HG02884 (cell line): ENCODE measurements around the gene ARSG.

Source experiments
- ATAC-seq: cut with Tn5 transposase; IDR thresholded peaks from one replicate; pipeline ENCODE4 v1.9.1; 2021; ENCODE audit warnings: mild to moderate bottlenecking, moderate library complexity; ENCODE audit not compliant: unreplicated experiment

Gene ARSG

DNA sequence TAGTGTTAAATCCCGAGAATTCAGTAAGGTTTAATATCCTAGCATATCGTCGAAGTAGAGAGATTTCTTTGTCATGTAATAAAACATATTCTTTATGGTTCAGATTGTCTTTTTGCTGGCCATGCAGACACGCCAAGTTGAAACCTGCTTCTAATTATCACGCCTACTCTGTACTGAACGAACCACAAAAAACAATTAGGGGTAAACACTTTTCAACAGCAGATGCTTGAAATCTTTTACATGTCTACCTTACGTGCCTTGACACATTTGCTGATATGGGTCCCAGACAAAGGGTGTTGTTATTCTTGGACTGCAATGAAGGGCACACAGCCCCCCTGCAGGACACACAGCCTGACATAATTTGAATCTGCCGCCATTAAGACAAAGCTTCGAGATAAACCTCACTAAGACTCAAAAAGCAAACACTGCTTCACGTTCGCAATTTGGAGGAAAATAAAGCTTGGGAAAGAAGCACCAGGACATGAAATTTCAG, 152.7 kb downstream of the ARSG start:
- ATAC-seq: no peak

DNA sequence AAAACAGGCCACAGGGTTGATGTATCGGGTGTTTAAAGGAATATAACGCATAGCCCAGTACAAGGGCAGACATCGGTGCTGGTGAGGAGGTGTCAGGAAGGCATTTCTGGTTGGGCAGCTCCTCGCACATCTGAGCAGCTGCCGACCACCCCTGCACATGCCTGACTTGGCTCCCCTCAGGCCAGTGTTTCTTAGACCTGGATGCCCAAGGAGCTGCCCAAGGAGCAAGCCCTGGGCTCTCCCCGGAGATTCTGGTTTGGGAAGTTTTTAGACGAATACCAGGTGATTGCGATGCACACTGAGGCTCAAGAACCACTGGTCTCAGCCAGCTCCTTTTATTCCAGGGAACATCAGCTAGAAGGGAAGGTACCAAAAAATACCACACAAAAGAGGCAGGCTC, 154.4 kb downstream of the ARSG start:
- ATAC-seq: no peak

DNA sequence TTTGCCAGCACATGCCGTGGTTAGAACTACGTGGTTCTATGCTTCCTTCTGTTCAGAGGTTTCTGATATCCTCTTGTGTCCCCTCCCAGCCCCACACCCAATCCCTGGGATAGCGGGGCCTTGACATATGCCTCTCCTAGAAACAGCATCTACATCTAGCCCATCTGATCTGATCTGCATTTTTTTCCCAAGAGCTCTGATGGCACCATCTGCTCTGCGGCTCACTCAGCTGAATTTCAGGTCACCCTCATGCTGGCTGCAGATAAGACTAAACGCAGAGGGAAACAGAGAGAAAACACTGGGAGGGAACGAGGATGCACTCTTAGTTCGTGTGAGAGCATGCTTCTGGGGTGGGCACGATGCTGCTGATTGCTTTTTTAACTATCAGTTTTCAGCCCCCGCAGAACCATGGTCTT, 155.3 kb downstream of the ARSG start:
- ATAC-seq: no peak

DNA sequence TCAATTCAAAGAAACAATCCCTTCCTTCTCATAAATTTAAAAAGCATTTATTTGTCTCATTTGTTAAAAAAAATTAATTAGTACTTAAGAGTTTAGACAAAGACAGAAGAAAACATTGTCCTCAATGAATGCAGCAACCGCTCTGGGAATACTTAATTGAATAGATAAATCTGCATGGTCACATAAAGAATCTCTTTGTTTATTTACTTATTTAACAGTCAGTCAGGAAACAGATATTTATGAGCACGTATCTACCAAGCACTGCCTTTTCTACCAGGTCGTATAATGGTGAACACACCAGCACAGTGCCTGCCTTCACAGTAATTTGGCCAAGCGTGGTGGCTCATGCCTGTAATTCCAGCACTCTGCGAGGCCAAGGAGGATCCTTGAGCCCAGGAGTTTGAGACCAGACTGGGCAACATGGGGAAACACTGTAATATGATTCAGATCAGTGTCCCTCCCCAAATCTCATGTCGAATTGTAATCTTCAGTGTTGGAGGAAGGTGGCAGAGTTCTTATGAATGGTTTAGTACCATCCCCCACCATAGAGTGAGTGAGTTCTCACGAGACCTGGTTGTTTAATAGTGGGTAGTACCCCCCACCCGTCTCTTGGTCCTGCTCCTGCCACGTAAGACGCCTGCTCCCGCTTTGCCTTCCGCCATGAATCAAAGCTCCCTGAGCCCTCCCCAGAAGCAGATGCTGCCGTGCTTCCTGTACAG, 157.9 kb downstream of the ARSG start:
- ATAC-seq: no peak

DNA sequence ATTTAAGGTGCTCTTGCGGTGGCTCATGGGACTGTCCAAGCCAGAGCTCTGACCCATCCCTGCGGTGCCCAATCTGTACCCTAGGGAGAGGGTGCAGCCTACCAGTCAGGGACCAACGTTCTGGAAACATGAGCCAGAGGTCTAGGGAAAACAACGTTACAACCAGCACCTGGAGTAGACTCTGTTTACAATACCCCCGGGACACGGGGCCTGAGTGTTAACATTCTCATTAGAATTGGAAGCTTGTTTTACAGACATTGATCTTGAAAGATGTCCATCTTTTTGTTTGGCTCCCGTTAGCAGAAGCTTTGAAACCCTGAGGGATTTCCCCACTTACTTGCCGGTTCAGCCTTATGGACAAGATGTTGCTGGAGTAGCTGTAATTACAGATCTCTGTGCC, 159.1 kb downstream of the ARSG start:
- ATAC-seq: no peak

DNA sequence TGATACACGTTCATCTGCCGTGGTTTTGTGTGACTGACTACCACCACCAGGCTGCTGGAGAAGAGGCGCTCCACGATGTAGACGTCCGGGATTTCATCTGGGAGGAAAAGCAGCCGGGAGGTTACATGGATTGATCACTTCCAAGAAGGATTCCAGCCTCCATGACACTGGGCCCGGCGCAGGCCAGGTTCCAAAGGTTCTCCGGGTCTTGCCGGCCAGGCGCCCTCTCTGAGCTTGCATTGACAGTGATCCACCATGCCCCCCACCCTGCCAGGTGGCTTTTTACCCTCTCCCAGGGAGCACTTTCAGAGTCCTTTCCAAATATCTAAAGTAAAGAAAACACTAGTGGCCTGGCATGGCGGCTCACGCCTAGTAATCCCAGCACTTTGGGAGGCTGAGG, 159.5 kb downstream of the ARSG start:
- ATAC-seq: no peak

DNA sequence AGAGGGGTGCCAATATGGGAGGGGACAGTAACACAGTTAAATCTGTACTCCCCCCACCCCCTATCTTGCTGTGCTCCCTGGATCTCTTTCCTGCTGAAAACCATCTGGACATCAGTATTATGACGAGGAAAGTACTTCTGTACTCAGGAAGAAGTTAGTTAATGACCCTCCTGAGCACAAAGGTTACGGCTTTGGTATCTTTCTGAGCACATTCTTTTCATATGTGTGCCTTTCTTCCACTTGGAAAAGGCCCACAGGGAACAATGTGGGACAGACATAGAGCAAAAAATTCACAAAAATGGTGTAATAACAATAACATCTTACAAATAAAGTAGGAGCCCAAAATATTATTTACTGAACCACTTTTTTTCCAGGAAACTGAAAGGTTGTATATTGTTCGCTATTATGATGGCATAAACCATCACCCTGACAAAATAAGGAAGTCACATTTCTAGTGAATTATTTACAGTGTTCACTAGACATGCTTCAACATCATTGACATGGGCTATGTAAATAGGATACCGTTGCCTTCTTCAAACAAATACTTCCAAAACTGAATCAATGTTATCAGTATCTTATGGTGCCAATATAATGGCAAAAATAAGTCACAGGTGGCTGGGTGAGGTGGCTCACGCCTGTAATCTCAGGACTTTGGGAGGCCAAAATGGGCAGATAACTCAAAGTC, 160.5 kb downstream of the ARSG start:
- ATAC-seq: no peak

DNA sequence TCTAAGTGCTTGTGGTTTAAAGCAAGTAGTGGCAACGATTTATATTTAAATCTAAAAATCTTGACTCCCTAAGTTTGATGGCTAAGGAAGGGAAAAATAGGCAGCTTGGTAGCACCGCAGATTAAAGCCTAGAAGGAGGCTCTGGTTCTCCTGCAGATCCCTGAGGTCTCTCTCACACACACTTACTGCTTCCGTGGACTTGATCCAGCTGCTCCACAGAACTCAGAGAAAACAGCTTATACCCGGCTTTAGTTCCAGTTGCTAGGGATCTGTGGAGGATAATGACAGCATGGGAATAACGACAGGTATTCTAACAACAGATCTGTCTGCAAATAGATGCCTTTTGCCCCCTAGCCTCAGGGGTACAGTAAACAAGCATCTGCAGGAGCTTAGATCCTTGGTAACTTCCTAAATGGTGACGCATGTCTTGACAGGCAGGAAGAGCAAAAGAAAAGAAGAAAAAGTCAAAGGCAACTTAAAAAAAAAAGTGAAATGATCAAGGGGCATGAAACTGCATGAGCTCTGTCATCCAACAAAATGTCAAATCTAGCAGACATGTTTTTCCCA, 161.5 kb downstream of the ARSG start:
- no peak for ATAC-seq

DNA sequence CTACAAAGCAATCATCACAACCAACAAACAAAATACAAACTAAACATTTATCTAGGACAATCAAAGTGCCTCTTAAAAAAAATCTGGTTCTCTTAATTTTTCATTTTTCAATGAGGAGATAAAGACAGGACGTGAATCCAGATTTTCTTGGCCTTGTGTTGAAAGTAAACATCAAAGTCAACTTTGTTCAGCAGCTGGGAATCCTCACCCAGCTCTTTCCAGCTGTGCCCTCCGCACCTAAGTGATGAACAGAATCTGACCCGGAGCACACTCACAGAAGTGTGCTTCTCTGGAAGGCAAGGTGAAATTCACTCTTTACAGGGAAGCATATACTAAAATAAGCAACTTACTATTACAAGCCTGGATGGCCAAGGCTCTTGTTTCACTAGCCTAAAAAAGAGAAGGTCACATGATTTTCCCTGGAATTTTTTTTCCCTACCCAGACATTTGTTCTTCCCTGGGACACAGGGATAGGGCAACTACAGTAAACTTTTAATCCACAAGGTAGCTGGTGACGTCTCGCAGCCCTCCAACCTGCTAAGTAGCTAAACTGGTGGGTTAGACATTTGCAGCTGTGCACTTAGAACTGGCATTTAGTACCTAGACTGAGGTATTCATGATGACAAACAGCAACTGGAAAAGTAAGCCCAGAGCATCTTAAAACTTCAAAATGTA, 162.8 kb downstream of the ARSG start:
- no peak for ATAC-seq

DNA sequence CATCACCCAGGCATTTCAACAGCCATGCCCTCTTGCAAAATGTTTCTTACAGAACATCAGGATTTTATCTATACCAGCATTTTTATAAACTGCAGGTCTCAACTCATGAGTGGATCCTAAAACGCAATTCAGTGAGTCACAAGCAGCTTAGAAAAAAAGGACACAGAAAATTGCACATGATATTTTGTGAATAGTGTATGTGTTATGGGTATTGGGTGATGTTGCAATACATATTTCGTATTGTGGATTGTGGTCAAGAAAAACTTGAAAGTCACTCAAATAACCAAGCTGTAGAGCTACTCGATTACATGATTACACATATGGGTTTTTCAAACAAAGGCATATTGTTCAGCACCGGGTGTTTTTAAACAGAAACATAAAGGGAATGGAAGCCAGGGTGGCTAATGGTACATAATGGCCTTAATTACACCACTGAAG, 164.6 kb downstream of the ARSG start:
- no peak for ATAC-seq

DNA sequence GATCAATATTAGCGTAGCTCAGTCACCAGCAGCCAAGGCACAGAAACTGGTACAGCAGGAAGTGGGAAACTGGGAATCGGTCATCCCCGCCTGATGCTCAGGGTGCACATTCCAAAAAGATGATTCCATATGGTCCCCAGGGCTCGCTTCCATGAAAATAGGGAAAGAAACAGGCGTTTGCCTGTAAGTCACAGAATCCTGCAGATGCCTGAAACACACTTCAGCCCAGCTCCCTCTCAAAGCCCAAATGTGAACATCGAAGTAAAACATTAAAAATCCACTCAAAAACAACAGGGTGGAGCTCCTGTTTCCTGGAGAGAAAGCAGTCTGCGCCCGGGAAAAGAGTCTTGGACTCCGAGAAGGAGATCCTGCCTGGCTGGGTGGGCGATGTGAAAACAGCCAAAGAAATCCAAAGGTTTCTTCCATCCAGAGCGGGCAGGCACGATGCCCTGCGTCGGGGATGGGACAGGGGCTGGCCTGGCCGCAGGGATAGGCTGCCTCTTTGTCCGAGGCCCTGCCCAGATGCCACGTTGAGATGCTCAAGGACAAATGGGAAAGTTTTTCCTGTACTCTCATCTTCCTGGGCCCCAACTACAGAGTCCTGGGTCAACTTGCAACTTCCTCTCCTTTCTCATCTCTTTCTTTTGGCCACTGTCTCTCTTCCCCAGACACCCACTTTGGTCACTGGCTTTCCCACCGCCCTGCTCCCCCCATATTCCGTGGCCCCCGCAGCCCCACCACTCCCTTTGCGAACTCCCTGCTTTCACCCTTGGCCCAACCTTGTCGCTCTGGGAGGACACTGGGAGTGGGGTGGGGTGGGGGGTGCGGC, 165.3 kb downstream of the ARSG start:
- ATAC-seq: no peak

DNA sequence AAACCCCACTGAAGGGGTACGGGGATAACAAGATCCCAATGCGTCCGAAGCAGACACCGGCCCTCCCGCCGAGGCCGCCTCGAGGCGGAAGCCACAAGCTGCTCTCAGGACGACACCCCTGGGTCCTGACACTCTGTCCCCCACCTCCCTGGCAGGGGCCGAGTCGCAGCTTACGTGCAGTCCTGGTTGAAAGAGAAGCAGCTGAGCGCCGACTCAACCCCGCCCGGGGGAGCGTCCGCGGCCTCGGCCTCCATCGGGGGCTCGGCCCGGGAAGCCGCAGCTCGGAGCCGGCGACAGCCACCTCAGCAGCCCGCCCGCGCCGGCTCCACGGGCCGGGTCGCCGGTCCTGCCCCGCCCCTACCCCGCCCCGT, 165.9 kb downstream of the ARSG start, which contains the start of gene WIPI1:
TSS of gene WIPI1 (minus strand) at position 329 of the 371 bp plus-strand sequence. CDS start at position 254, 75 bp downstream.
- peak; percentile 27 for ATAC-seq

DNA sequence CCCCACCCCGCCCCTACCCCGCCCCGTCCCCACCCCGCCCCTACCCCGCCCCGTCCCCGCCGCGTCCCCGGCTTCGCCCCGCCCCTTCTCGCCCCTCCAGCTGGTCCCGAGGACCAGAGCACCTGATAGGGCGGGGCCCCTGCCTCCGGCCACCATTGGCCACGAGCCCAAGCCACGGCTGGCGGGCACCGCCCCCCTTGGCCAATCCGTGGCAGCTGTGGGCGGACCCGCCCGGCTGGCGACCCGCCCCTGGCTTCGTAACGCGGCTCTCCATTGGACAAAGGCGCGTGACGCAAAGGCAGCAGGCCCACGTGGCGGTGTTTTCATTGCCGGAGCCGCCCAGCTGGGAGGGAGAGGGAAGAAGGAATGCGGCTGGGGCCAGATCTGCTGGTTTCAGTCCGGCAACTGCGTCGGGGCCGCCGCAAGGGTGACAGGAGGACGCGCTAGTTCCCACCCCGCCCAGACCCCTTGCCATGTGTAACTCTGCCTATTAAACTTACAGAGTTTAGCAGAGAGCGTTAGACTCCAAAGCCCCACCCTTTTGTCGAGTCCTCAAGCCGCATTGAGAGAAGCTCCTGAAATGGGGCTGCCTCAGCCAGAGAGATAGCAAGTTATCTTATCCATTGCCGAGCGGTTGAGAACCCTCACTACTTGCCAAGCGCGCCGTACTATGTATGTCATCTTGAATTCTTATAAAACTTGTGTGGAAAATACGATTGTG, 166.4 kb downstream of the ARSG start:
- ATAC-seq: peak; percentile 58

DNA sequence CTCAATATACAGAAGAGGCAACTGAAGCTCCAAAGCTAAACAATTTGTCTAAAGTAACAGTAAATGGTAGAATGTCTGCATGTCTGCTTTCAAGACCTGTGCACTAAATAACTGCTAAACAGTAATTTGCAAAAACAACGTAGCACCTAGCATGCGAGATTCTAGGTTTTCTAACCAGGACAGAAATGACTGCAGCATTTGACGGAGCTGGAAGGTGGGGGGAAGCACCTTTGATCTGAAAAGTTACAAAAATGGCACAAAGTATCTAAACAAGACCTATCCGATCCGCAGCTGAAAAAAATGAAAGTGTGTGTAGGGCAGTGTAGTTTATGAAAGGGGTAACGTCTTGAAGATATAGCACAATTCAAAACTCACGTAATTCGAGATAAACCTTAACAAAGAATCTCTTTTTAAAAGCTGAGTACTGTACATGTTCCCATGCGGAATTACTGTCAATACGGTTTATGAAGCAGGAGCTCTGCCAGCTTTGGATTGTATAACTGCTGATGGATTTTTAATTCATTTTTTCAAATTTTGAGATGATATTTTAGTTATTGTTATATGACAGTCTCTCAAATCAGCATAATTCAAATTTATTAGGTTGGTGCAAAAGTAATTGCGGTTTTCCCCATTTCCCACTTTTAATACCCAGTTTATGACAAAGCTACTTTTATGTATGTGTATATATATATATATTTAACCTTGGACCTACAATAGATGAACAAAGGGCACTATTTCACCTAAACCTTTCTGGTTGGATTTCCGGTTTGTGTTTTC, 167.2 kb downstream of the ARSG start:
- no peak for ATAC-seq

DNA sequence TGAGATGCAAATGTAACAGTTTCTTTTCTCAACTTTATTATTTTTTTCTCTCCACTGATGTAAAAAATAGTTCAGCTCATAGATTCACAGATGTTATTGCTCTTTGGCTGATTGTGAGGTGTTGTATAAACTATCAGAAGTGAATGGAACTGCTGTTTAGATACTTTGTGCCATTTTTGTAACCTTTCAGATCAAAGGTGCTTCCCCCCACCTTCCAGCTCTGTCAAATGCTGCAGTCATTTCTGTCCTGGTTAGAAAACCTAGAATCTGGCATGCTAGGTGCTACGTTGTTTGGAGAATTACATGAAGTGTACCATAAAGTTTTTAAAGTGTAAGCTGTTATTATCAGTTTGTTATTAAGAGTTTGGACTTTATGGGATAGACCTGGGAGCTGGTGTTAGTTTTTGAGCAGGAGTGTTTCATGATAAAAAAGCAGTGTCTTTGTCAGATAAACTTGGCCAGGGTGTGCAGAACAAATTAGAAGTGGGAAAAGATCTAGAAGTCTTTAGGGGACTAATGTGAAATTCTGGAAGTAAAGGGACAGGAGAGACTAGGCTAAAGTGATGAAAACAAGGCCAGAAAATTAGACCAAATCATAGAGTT, 167.8 kb downstream of the ARSG start:
- ATAC-seq: no peak

DNA sequence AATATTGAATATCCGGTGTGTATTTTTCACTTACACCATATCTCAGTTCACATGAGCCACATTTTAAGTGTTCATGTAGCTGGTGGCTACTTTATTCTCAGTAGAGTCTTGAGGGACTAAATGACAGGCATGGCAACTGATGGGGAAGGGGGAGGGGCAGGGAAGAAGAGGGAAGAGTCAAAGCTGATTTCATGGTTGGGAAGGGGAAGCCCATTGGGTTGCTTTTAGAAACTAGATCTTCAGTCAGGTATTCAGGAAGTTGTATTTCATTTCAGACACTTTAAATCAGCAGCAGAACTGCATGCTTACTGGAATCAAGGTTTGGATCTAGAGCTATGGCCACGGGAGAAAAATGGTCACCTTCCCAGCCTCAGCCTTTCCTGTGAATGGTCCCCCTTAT, 168.9 kb downstream of the ARSG start:
- no peak for ATAC-seq

DNA sequence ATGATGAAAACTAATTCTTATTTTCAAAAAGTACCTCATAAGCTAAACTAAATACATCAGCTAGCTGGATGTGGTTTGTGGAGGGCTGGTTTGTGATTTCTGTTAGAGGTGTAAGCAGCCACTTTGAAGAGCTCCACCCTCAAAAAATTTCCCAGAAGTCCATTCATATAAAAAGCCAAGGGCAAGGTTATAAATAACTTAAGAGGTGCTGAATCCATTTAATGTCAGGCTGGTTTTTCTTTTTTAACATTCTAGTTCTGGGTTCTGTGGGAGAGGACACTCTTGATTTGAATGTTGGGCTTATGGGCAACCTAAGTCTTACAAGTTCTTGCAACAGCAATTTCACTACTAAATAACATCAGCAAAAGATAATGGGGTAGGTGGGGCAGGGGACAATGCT, 169.4 kb downstream of the ARSG start:
- ATAC-seq: no peak

DNA sequence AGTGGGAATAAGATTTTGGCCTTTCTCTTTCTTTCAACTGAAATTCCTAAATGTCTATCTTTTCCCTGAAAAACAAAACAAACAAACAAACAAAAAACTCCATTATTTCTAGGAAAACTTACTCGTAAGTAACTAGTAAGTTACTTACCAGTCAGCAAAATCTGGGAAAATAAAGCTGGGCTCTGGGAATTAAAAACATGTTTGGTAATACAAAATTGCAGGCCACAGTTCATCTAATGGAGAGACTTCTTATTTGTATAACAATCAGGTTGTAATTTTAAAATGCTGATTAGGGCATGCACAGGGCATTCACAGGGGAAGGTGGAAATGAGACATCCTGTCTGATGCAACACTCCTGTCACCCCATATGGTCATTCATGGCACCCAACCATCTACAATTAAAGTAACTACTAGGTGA, 169.8 kb downstream of the ARSG start:
- no peak for ATAC-seq

DNA sequence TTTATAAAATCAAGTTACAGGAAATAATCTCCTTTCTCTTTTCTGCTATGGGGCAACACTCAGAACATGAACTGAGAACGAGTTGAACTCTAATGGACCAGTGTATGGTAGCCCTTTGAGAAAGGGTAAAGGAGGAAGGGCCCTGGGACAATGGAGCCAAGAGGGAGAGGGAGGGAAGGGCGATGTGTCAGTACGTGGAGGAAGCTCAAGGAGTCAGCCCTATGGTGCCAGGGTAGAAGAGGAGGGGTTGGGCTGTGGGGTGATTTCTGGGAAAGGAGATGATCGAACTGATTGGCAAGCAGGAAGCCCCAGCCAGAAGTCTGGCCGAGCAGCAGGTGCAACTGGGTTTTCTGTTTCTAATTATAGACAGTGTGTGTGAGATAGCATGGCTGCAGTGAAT, 170.3 kb downstream of the ARSG start:
- ATAC-seq: no peak
